Measurements from ENCODE around the gene ZNF264.
"Not testable (repeated sequence)": the region's sequence is repeated elsewhere in the genome, so short reads cannot be mapped to it uniquely, and the experiment has no call there.

ZNF264 gene

GRCh38 chr19:57171551-57172081, 19.7 kb upstream of the ZNF264 start:
- TF ChIP-seq CTCF (IDR thresholded peaks at IDR 0.05; ENCODE audit: low read depth, low read length, missing control alignments) = no peak

GRCh38 chr19:57190301-57190700, 999 bp upstream of the ZNF264 start:
- no peak for TF ChIP-seq CTCF (IDR thresholded peaks at IDR 0.05; ENCODE audit: low read depth, low read length, missing control alignments)
- in situ Hi-C loops (cut with HindIII; ENCODE audit: low sequenced_read_pairs) = no loop called here
- no peak overlapping the region for H3K4me3 ChIP-seq (ENCODE audit: low read depth, low read length)
- DNase-seq (ENCODE audit: low read depth) = no peak

More at GRCh38 chr19:57171551-57172081, 19.7 kb upstream of the ZNF264 start:
- no peak for DNase-seq (ENCODE audit: low read depth)
- peak overlapping the region; percentile 38 for H3K4me3 ChIP-seq (ENCODE audit: low read depth, low read length)
- in situ Hi-C loops (cut with HindIII; ENCODE audit: low sequenced_read_pairs) = no loop called here

- DNase-seq (ENCODE audit: low read depth) = no peak
- in situ Hi-C loops (cut with HindIII; ENCODE audit: low sequenced_read_pairs) = no loop called here
- H3K4me3 ChIP-seq (ENCODE audit: low read depth, low read length) = peak overlapping the region; percentile 93
- TF ChIP-seq CTCF (IDR thresholded peaks at IDR 0.05; ENCODE audit: low read depth, low read length, missing control alignments) = no peak
Observed at GRCh38 chr19:57192077-57192420, 749 bp downstream of the ZNF264 start.

- in situ Hi-C loops (cut with HindIII; ENCODE audit: low sequenced_read_pairs) = no loop called here
- H3K4me3 ChIP-seq (ENCODE audit: low read depth, low read length) = peak overlapping the region; percentile 93
- DNase-seq (ENCODE audit: low read depth) = no peak
- TF ChIP-seq CTCF (IDR thresholded peaks at IDR 0.05; ENCODE audit: low read depth, low read length, missing control alignments) = no peak
Observed at GRCh38 chr19:57192993-57193392, 1.7 kb downstream of the ZNF264 start.

GRCh38 chr19:57197874-57198273, 6.6 kb downstream of the ZNF264 start:
- in situ Hi-C loops (cut with HindIII; ENCODE audit: low sequenced_read_pairs); DNase-seq (ENCODE audit: low read depth); H3K4me3 ChIP-seq (ENCODE audit: low read depth, low read length): not testable (repeated sequence)

GRCh38 chr19:57202160-57202559, 10.9 kb downstream of the ZNF264 start:
- H3K4me3 ChIP-seq (ENCODE audit: low read depth, low read length) = no peak overlapping the region
- no peak for DNase-seq (ENCODE audit: low read depth)
- in situ Hi-C loops (cut with HindIII; ENCODE audit: low sequenced_read_pairs) = no loop called here
- TF ChIP-seq CTCF (IDR thresholded peaks at IDR 0.05; ENCODE audit: low read depth, low read length, missing control alignments) = no peak

GRCh38 chr19:57210381-57210780, 19.1 kb downstream of the ZNF264 start:
- H3K4me3 ChIP-seq (ENCODE audit: low read depth, low read length) = no peak overlapping the region
- DNase-seq (ENCODE audit: low read depth) = no peak
- no peak for TF ChIP-seq CTCF (IDR thresholded peaks at IDR 0.05; ENCODE audit: low read depth, low read length, missing control alignments)
- in situ Hi-C loops (cut with HindIII; ENCODE audit: low sequenced_read_pairs) = no loop called here

Measured in astrocyte of the cerebellum (primary cell).